KBM-7 (cell line): ENCODE data around the gene TOP2A.
"Not testable (repeated sequence)": the region's sequence is repeated elsewhere in the genome, so short reads cannot be mapped to it uniquely, and the experiment has no call there.

Experiments
- DNase-seq: peaks from one replicate; pipeline ENCODE4 v3.0.0-alpha.2; 2015
- in situ Hi-C: fragments of 300-500 bp; cut with MboI; formaldehyde crosslinking; loops from 2 replicates; pipeline ENCODE4 v1.14.3; 2020; ENCODE audit warnings: low sequenced_read_pairs, low pct_unique_long_range_greater_than_20kb, mixed read lengths

Gene TOP2A

DNA sequence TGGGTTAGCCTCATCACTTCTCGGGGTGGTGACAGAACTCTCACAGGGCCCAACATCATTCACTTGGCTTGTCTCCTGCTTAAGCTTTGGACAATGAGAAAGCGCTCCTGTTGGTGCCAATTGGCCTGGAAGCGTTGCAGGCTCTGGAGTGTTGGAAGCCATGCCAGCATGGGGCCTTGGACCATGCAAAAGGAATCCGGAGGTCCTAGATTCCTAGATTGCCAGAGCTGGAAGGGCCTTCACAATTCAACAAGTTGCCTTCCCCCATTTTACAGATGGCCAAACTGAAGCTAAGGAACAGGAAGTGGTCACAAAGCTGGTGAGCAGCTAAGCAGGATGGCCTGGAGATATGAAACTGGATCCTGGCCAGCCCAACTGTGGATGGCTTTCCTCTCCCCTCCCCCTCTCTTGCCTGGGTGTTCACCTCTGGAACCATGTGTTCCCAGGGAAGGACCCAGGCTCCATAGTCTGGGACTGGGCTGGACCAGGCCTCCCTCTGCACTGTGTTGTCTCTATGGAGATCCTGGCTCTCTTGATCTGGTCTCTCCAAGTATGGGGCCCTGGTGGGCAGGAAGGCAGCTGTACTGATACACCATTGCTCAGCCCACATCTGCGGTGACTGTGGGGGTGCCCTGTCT, 19.5 kb upstream of the TOP2A start:
- in situ Hi-C loops = no loop called here
- DNase-seq = peak; percentile 67

- in situ Hi-C loops = no loop called here
- DNase-seq = no peak
Observed at GRCh38 chr17:40436636-40437035, 18.9 kb upstream of the TOP2A start.

- DNase-seq = peak; percentile 39
- in situ Hi-C loops = no loop called here
Observed at GRCh38 chr17:40433551-40434415, 16.1 kb upstream of the TOP2A start.

DNA sequence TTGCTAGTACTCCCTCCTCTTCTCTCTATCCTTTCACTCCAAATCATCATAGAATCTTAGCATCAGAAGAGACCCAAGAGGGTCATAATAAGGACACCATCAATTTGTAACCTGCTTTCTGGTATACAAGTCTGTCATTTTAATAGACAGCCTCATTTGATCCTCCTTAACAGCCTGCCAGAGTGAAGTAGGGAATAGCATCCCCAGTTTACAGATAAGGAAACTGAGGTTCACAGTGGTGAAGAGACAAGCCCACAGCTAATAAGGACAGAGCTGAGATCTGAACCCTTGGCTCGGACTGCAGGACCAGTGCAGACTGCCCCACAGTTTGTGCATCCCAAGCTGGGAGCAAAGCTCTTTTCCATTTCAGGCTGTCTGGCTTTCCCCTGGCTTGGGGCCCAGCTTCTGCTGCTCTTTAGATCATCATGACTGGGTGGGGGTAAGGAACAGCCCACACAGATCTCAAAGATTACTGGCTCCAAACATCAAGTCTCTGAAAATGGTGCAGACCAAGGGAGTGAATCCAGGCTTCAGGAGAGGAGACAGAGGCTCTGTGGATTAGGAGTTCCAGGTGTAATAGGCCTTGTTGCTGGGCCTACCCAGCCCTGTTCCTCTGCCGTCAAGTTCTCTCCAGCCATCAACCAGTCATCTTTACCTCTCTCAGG, 15.3 kb upstream of the TOP2A start:
- in situ Hi-C loops = no loop called here
- no peak for DNase-seq

GRCh38 chr17:40431231-40431602, 13.5 kb upstream of the TOP2A start:
- DNase-seq = no peak
- in situ Hi-C loops = no loop called here

- in situ Hi-C loops = no loop called here
- DNase-seq = no peak
Observed at GRCh38 chr17:40430272-40431230, 12.9 kb upstream of the TOP2A start.

DNA sequence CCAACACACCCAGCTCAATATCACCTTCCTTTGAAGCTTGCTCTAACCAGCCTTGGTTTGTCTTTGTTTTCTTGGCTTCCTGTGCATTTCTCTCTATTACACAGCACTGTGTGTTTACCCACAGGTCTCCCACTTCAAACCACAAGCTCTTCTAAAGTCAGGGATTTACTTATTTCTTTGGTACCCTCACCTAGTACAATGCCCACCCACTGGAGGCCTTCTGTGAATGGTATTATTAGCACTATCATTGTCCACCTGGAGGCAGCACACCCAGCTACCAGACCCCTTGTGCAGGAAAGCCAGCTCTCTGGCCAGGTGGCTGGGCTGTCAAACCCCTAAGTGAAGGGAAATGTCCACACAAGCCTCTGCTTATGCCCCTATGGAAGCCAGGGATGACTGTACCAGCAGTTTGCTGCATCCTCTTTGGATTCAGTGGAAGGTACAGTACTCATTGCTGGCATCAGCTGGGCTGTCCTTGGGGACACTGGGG, 9.4 kb upstream of the TOP2A start:
- no peak for DNase-seq
- in situ Hi-C loops = no loop called here

- in situ Hi-C loops = no loop called here
- DNase-seq = no peak
Observed at GRCh38 chr17:40425741-40426140, 8.0 kb upstream of the TOP2A start.

DNA sequence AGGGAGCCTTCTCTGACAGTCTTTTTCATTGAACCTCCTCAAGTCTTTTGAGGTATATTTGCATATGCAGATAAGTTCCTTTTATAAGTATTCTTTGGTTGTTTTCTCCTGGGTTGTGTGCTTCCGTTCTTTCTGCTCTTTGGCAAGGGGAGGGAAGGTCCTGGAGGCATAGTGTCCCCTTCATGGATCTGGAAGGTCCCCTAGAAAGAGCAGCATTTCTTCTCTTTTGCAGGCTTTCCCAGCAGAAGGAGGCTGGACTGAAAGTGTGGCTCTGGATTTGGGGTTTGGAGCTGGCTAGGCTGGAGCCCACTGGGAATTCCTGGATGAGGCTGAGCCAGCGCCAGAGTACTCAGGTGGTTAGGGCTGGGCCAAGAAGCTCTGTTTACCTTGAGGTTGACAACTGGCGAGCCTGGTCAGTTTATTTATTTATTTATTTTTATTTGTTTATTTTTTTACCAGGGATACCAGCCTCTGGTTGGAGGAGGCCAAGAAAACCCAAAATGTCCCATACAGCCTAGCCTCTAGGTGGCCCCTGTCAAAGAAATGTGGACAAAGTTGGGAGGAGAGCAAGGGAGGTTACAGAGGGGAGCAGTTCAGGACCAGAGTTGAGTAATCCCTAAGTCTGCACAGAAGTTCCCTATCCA, 5.4 kb upstream of the TOP2A start:
- no peak for DNase-seq
- in situ Hi-C loops = no loop called here

- in situ Hi-C loops = no loop called here
- peak; percentile 67 for DNase-seq
Observed at GRCh38 chr17:40419559-40420331, 2.0 kb upstream of the TOP2A start.

GRCh38 chr17:40418428-40418706, 671 bp upstream of the TOP2A start:
- in situ Hi-C loops = no loop called here
- DNase-seq = no peak

- in situ Hi-C loops = no loop called here
- no peak for DNase-seq
Observed at GRCh38 chr17:40417258-40417608, 463 bp downstream of the TOP2A start.

- DNase-seq = no peak
- in situ Hi-C loops = no loop called here
Observed at GRCh38 chr17:40416671-40417070, 1.0 kb downstream of the TOP2A start.

DNA sequence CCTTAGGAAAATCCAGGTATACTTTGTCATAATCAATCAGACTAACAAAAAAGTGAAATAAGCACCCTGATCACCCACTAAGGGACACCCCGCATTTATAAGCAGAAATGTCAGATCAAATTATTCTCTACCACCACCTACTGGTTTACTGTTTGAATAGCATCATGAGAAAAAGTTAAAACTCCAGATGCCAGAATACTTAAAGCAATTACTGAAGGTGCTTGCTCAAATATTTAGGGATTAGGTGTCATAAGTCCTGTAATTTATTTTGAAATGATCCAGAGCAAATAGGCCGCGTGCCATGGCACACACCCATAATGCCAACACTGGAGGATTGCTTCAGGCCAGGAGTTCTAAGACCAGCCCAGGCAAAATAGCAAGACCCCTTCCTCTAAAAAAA, 2.3 kb downstream of the TOP2A start:
- in situ Hi-C loops = no loop called here
- peak; percentile 64 for DNase-seq

DNA sequence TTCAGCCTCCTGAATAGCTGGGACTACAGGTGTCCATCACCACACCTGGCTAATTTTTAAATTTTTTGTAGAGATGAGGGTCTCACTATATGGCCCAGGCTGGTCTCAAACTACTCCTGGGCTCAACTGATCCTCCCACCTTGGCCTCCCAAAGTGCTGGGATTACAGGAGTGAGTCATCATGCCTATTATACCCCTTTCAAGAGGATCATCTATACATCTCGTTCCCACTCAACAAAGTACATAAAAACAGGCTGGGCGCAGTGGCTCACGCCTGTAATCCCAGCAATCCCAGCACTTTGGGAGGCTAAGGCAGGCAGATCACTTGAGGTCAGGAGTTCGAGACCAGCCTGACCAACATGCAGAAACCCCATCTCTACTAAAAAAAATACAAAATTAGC, 3.4 kb downstream of the TOP2A start:
- in situ Hi-C loops, DNase-seq: not testable (repeated sequence)

DNA sequence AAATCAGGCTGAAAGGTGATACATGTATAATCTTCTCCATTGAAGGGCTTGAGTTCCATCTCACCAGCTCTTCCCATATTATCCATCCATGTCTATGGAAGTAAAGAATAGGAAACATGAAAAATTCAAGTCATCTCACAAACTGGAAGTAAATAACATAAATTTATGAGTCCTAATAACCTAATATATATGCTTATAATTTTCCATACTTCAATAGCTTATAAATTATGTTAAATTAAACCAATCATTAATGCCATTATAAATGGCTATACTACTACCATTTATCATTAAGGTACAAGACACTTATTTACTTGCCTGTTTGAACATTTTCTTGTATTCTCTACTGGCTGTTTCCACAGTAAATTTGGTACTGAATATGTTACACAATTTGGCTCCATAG, 4.8 kb downstream of the TOP2A start:
- in situ Hi-C loops = no loop called here
- no peak for DNase-seq

- in situ Hi-C loops = no loop called here
- DNase-seq = no peak
Observed at GRCh38 chr17:40411821-40412220, 5.9 kb downstream of the TOP2A start.

- in situ Hi-C loops = no loop called here
- no peak for DNase-seq
Observed at GRCh38 chr17:40410082-40410481, 7.6 kb downstream of the TOP2A start.
